Fibroblast of the aortic adventitia (primary cell): ENCODE results near the gene GNB5. TPM values are rescaled to one million over a fixed set of nuclear protein-coding genes. Genes with fewer than 3 reads are reported as not detected.
A peak's percentile ranks its signal among the peaks of the same experiment; 100 is the strongest.
"Not testable (repeated sequence)": the region's sequence is repeated elsewhere in the genome, so short reads cannot be mapped to it uniquely, and the experiment has no call there.

ENCODE experiments used
- DNase-seq: peaks from one replicate; pipeline ENCODE4 v3.0.0-alpha.2; 2010; ENCODE audit warnings: low read depth
- H3K4me3 ChIP-seq: 2 replicates; pipeline ENCODE4 v1.5.1; 2011; ENCODE audit warnings: low read depth, mild to moderate bottlenecking, control low read depth, low read length, moderate library complexity
- CTCF ChIP-seq: IDR thresholded peaks from 2 replicates; pipeline ENCODE4 v1.5.1; 2011; ENCODE audit warnings: mild to moderate bottlenecking, low read length, control low read depth, inconsistent platforms; ENCODE audit not compliant: insufficient read depth
- total RNA-seq: library from RNA; depleted of rRNA; stranded (reverse); fragments of >200 nt; gene quantifications from 2 replicates; pipeline ENCODE4 v1.2.3, GENCODE V29; 2012; ENCODE audit warnings: low replicate concordance

Gene GNB5
- total RNA-seq, 1 donor, result 24.0 TPM

- DNase-seq, result peak; percentile 79
- no peak overlapping the region for H3K4me3 ChIP-seq
- TF ChIP-seq CTCF, result no peak
These were observed 88.7 kb downstream of the GNB5 start for GRCh38 chr15:52102463-52102862.

- TF ChIP-seq CTCF, result no peak
- no peak for DNase-seq
- no peak overlapping the region for H3K4me3 ChIP-seq
These were observed 89.5 kb downstream of the GNB5 start for GRCh38 chr15:52101542-52102323.

- DNase-seq, result peak; percentile 89
- TF ChIP-seq CTCF, result no peak
- no peak overlapping the region for H3K4me3 ChIP-seq
These were observed 90.3 kb downstream of the GNB5 start for GRCh38 chr15:52100807-52101442.

- no peak for TF ChIP-seq CTCF
- no peak for DNase-seq
These were observed 91.4 kb downstream of the GNB5 start for GRCh38 chr15:52099651-52100272.

GRCh38 chr15:52098323-52098722, 92.9 kb downstream of the GNB5 start:
- no peak for TF ChIP-seq CTCF
- DNase-seq, result peak; percentile 37
- no peak overlapping the region for H3K4me3 ChIP-seq

More at GRCh38 chr15:52099651-52100272, 91.4 kb downstream of the GNB5 start:
- H3K4me3 ChIP-seq, result no peak overlapping the region

GRCh38 chr15:52097180-52097579, 94.0 kb downstream of the GNB5 start:
- no peak overlapping the region for H3K4me3 ChIP-seq
- TF ChIP-seq CTCF, result no peak
- peak; percentile 27 for DNase-seq

GRCh38 chr15:52096536-52096935, 94.7 kb downstream of the GNB5 start:
- not testable (repeated sequence) for DNase-seq, H3K4me3 ChIP-seq
